ENCODE data around the gene PRKCB. TPM values are rescaled to one million over a fixed set of nuclear protein-coding genes. Genes with fewer than 3 reads are reported as not detected.

PRKCB gene
- polyA plus RNA-seq, 1 donor (not counting 4 experiments of a cell fraction or from before 2014, with no cell fraction given): 0.18 TPM

- H3K27ac ChIP-seq (ENCODE audit: control insufficient read depth, insufficient read depth, low read length): no peak overlapping the region
- no peak overlapping the region for H3K9ac ChIP-seq (ENCODE audit: control insufficient read depth, extremely low read depth, insufficient read depth, low read length)
- no peak for TF ChIP-seq CTCF (optimal IDR thresholded peaks at IDR 0.05 in 1 of 3, IDR thresholded peaks at IDR 0.05 in 1 of 3, conservative IDR thresholded peaks at IDR 0.05 in 1 of 3; ENCODE audit: extremely low read depth in 1 of 3, insufficient read depth in 2 of 3, low read length in 3 of 3)
- TF ChIP-seq EZH2 (IDR thresholded peaks at IDR 0.05; ENCODE audit: low read length): no peak
- no peaks in the 10 kb centered on the region for H3K9me3 ChIP-seq (ENCODE audit: control insufficient read depth, low read depth, low read length)
- H4K20me1 ChIP-seq (ENCODE audit: control insufficient read depth, extremely low read depth, insufficient read depth, low read length): no peaks in the 10 kb centered on the region
- no peaks in the 10 kb centered on the region for H3K79me2 ChIP-seq (ENCODE audit: control insufficient read depth, insufficient read depth, low read length)
- H3K4me2 ChIP-seq (ENCODE audit: control insufficient read depth, extremely low read depth, insufficient read depth, low read depth, low read length): no peak overlapping the region
- H2AFZ ChIP-seq (ENCODE audit: control insufficient read depth, low read length): no peak overlapping the region
- H3K9me1 ChIP-seq (ENCODE audit: control insufficient read depth, extremely low read depth, insufficient read depth, low read length): no peaks in the 10 kb centered on the region
- DNase-seq (ENCODE audit: low read depth, low spot score): no peak
- no peaks in the 10 kb centered on the region for H3K36me3 ChIP-seq (ENCODE audit: control insufficient read depth in 2 of 2, extremely low read depth in 1 of 2, insufficient read depth in 2 of 2, low read length in 2 of 2)
- H3K4me1 ChIP-seq (ENCODE audit: control insufficient read depth, extremely low read depth, insufficient read depth, low read length): no peaks in the 10 kb centered on the region
- H3K4me3 ChIP-seq (ENCODE audit: control insufficient read depth in 2 of 3, extremely low read depth in 1 of 3, insufficient read depth in 2 of 3, low read depth in 1 of 3, low read length in 3 of 3): no peak overlapping the region
- FAIRE-seq: no peak
- dilution Hi-C loops (cut with MboI; ENCODE audit: extremely low pct_ligation_motif_present, low sequenced_read_pairs): no loop called here
- H3K27me3 ChIP-seq (ENCODE audit: control insufficient read depth, extremely low read depth, insufficient read depth, low read length): no peaks in the 10 kb centered on the region
These were observed 13.2 kb downstream of the PRKCB start for GRCh38 chr16:23848958-23849357.

- H3K27me3 ChIP-seq (ENCODE audit: control insufficient read depth, extremely low read depth, insufficient read depth, low read length): no peaks in the 10 kb centered on the region
- H3K9me1 ChIP-seq (ENCODE audit: control insufficient read depth, extremely low read depth, insufficient read depth, low read length): no peaks in the 10 kb centered on the region
- no peak overlapping the region for H3K9ac ChIP-seq (ENCODE audit: control insufficient read depth, extremely low read depth, insufficient read depth, low read length)
- dilution Hi-C loops (cut with MboI; ENCODE audit: extremely low pct_ligation_motif_present, low sequenced_read_pairs): no loop called here
- H2AFZ ChIP-seq (ENCODE audit: control insufficient read depth, low read length): no peak overlapping the region
- FAIRE-seq: no peak
- no peaks in the 10 kb centered on the region for H4K20me1 ChIP-seq (ENCODE audit: control insufficient read depth, extremely low read depth, insufficient read depth, low read length)
- H3K36me3 ChIP-seq (ENCODE audit: control insufficient read depth in 2 of 2, extremely low read depth in 1 of 2, insufficient read depth in 2 of 2, low read length in 2 of 2): no peaks in the 10 kb centered on the region
- DNase-seq (ENCODE audit: low read depth, low spot score): no peak
- no peaks in the 10 kb centered on the region for H3K4me1 ChIP-seq (ENCODE audit: control insufficient read depth, extremely low read depth, insufficient read depth, low read length)
- no peaks in the 10 kb centered on the region for H3K9me3 ChIP-seq (ENCODE audit: control insufficient read depth, low read depth, low read length)
- no peaks in the 10 kb centered on the region for H3K79me2 ChIP-seq (ENCODE audit: control insufficient read depth, insufficient read depth, low read length)
- no peak overlapping the region for H3K4me3 ChIP-seq (ENCODE audit: control insufficient read depth in 2 of 3, extremely low read depth in 1 of 3, insufficient read depth in 2 of 3, low read depth in 1 of 3, low read length in 3 of 3)
- H3K4me2 ChIP-seq (ENCODE audit: control insufficient read depth, extremely low read depth, insufficient read depth, low read depth, low read length): no peak overlapping the region
- no peak overlapping the region for H3K27ac ChIP-seq (ENCODE audit: control insufficient read depth, insufficient read depth, low read length)
- TF ChIP-seq CTCF (optimal IDR thresholded peaks at IDR 0.05 in 1 of 3, IDR thresholded peaks at IDR 0.05 in 1 of 3, conservative IDR thresholded peaks at IDR 0.05 in 1 of 3; ENCODE audit: extremely low read depth in 1 of 3, insufficient read depth in 2 of 3, low read length in 3 of 3) (no peak), EZH2 (IDR thresholded peaks at IDR 0.05; ENCODE audit: low read length) (no peak)
These were observed 17.2 kb downstream of the PRKCB start for GRCh38 chr16:23852794-23853562.

All from keratinocyte (primary cell).